Colonic mucosa (tissue), 4 donors: Measurements from ENCODE around the gene CHPF. TPM values are rescaled to one million over a fixed set of nuclear protein-coding genes. Genes with fewer than 3 reads are reported as not detected.

Experiments used
- DNase-seq: peaks from one replicate; pipeline ENCODE4 v3.0.0-alpha.2; 2020
- H3K27ac ChIP-seq: fragments of 200-600 bp; one replicate; pipeline ENCODE4 v1.8.0; 2021
- H3K27me3 ChIP-seq: fragments of 200-600 bp; one replicate; pipeline ENCODE4 v1.8.0; 2021
- H3K36me3 ChIP-seq: fragments of 200-600 bp; one replicate; pipeline ENCODE4 v1.8.0; 2021
- H3K4me1 ChIP-seq: fragments of 200-600 bp; one replicate; pipeline ENCODE4 v1.8.0; 2021; ENCODE audit warnings: mild to moderate bottlenecking
- H3K4me3 ChIP-seq: fragments of 200-600 bp; one replicate; pipeline ENCODE4 v1.8.0; 2021
- H3K9ac ChIP-seq, 2 donors: one replicate each; pipeline ENCODE4 v1.7.0; 2013; ENCODE audit warnings: control low read depth in 2 of 2, low read depth in 2 of 2, low read length in 2 of 2
- H3K9me3 ChIP-seq: fragments of 200-600 bp; one replicate; pipeline ENCODE4 v1.8.0; 2021
- CTCF ChIP-seq: fragments of 200-600 bp; IDR thresholded peaks from one replicate; pipeline ENCODE4 v1.8.0; 2022; ENCODE audit warnings: antibody characterized with exemption, mild to moderate bottlenecking
- intact Hi-C: fragments of 100-400 bp; cut with DNase I; formaldehyde crosslinking; loops from one replicate; pipeline ENCODE4 v1.14.1; 2022
- total RNA-seq, 2 donors: library from RNA; stranded (reverse); fragmentation: NEBNext Ultra II Directional in 1 of 2; extraction: Animal tissue kit (Norgen Biotek cat#: 25700) in 1 of 2; gene quantifications; one replicate each; pipeline ENCODE4 v1.2.1, GENCODE V29; 2021
- donor health status: healthy.
- donor health status: DM: no; HTN: no; CAD: no.
- donor health status: DM: no; HTN: no; CAD: no.

The CHPF gene
- total RNA-seq, 2 donors from 2014 or later = 43.1 to 43.5 TPM

DNA sequence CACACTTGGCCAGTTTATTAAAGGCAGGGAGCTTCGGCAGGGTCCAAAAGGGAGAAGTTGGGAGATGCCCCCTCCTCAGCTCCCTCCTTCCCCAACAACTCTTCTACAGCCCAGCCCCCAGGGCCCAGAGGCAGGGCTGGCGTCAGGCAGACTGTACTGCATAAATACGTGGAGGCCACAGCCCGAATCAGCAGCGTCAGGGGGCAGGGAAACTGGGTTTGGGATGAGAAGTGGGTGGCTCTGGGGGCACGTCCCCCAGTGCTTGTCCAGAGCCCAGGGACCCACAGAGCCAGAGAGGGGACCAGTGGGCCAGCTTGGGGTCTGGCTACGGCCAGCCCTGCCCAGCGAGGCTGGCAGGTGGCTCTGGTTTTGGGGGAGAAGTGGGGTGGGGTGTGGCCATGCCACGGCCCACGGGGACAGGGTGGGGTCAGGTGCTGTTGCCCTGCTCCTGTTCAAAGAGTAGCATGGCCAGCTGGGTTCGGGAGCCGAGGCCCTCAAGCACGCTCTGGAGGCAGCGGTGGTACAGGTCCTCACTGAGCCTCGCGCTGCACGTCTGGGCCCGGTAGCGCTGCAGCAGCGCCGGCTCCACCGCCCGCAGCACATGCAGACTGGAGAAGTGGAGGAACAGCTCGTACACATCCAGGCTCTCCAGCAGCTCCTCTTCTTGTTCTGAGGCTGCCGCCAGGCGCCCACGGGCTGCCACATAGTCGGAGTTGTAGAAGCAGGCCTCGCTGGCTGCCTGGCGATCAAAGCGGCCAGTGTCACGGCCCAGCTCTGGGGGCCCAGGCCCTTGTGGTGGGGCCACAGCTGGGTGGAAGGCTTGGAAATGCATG lies 4.4 kb downstream of the CHPF start:
- H3K9me3 ChIP-seq = no peaks in the 10 kb centered on the region
- H3K4me3 ChIP-seq = no peak overlapping the region
- H3K36me3 ChIP-seq = no peaks in the 10 kb centered on the region
- TF ChIP-seq CTCF = no peak
- DNase-seq = no peak
- H3K4me1 ChIP-seq = peaks cover 4% of the 10 kb centered on the region
- H3K9ac ChIP-seq = no peak overlapping the region
- no peaks in the 10 kb centered on the region for H3K27me3 ChIP-seq
- no peak overlapping the region for H3K27ac ChIP-seq
- intact Hi-C loops = no loop called here

DNA sequence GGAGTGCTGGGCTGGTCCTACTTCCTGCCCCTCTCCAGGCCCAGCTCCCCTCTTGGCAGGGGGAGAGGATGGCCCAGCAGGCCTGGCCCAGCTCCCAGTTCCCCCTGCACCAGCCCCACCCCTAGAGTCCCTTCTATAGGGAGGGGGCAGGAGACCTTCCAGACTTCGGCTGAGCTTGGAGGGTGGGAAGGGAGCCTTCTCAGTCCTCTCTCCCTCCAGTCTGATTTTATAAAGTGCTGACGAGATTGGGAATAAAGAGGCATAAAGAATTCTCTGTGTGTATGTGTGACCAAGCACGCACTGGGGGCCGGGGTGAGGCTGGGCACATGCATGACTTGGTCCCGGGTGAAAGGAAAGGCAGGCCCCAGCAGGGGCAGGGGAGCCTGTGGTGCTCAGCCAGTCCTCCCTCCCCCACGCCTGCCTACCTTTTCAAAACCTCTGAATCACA lies 5.1 kb downstream of the CHPF start:
- no peak overlapping the region for H3K27ac ChIP-seq
- H3K9ac ChIP-seq = no peak overlapping the region
- H3K4me1 ChIP-seq = peaks cover 4% of the 10 kb centered on the region
- intact Hi-C loops = no loop called here
- H3K9me3 ChIP-seq = no peaks in the 10 kb centered on the region
- no peak for DNase-seq
- H3K36me3 ChIP-seq = no peaks in the 10 kb centered on the region
- no peak for TF ChIP-seq CTCF
- no peaks in the 10 kb centered on the region for H3K27me3 ChIP-seq
- H3K4me3 ChIP-seq = no peak overlapping the region

- Histone ChIP-seq H3K27me3 (no peaks in the 10 kb centered on the region), H3K9ac (no peak overlapping the region)
- intact Hi-C loops = no loop called here
These were observed 5.7 kb downstream of the CHPF start for GRCh38 chr2:219537657-219538488.

DNA sequence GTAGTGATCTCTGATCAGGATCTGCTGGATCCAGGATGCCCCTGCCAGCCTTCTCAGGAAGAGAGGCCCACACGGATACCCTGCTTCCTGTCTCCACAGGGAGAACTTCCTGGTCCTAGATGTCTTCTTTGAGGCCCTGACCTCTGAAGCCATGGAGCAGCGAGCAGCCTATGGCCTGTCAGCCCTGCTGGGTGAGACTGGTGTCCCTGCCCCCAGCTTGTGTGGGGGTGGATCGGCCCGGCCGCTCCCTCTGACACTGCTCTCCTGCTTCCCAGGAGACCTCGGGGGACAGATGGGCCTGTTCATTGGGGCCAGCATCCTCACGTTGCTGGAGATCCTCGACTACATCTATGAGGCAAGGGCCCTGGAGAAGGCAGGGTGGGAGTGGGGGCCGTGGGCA lies 6.6 kb downstream of the CHPF start:
- DNase-seq = no peak
- Histone ChIP-seq H3K4me3 (no peak overlapping the region), H3K4me1 (no peaks in the 10 kb centered on the region), H3K9ac (no peak overlapping the region), H3K27me3 (peaks cover under 1% of the 10 kb centered on the region), H3K27ac (no peak overlapping the region), H3K9me3 (no peaks in the 10 kb centered on the region), H3K36me3 (no peaks in the 10 kb centered on the region)
- intact Hi-C loops = no loop called here
- TF ChIP-seq CTCF = no peak

More at GRCh38 chr2:219537657-219538488, 5.7 kb downstream of the CHPF start:
- Histone ChIP-seq H3K27ac (no peak overlapping the region), H3K36me3 (no peaks in the 10 kb centered on the region), H3K4me1 (peaks cover 4% of the 10 kb centered on the region), H3K9me3 (no peaks in the 10 kb centered on the region), H3K4me3 (no peak overlapping the region)
- no peak for TF ChIP-seq CTCF
- DNase-seq = no peak

GRCh38 chr2:219536425-219536824 lies 7.2 kb downstream of the CHPF start:
- Histone ChIP-seq H3K4me1 (no peaks in the 10 kb centered on the region), H3K27ac (no peak overlapping the region), H3K4me3 (no peak overlapping the region), H3K9ac (no peak overlapping the region), H3K36me3 (no peaks in the 10 kb centered on the region), H3K9me3 (no peaks in the 10 kb centered on the region), H3K27me3 (peaks cover 5% of the 10 kb centered on the region)
- no peak for DNase-seq
- TF ChIP-seq CTCF = no peak
- intact Hi-C loops = no loop called here
